ENCODE results near the gene POLR3C.
"Not testable (repeated sequence)": the region's sequence is repeated elsewhere in the genome, so short reads cannot be mapped to it uniquely, and the experiment has no call there.

The POLR3C gene

GRCh38 chr1:145824499-145824842 lies 471 bp downstream of the POLR3C start:
- DNase-seq (ENCODE audit: low spot score) (no peak), ATAC-seq (ENCODE audit: low read depth) (no peak)
- Histone ChIP-seq H3K27ac (ENCODE audit: poor library complexity, severe bottlenecking) (peak overlapping the region; percentile 73), H3K27me3 (ENCODE audit: insufficient read depth, poor library complexity, severe bottlenecking) (no peaks in the 10 kb centered on the region), H3K4me3 (ENCODE audit: severe bottlenecking) (peak overlapping the region; percentile 62), H3K4me1 (ENCODE audit: insufficient read depth, poor library complexity, severe bottlenecking) (peaks cover 8% of the 10 kb centered on the region), H3K9me3 (ENCODE audit: severe bottlenecking) (no peaks in the 10 kb centered on the region), H3K36me3 (ENCODE audit: low read depth) (peaks cover 43% of the 10 kb centered on the region)
- TF ChIP-seq CTCF (IDR thresholded peaks at IDR 0.05; ENCODE audit: poor library complexity, severe bottlenecking), result no peak

- H3K27ac ChIP-seq (ENCODE audit: poor library complexity, severe bottlenecking), result no peak overlapping the region
- peaks cover 56% of the 10 kb centered on the region for H3K36me3 ChIP-seq (ENCODE audit: low read depth)
- H3K4me3 ChIP-seq (ENCODE audit: severe bottlenecking), result no peak overlapping the region
- TF ChIP-seq CTCF (IDR thresholded peaks at IDR 0.05; ENCODE audit: poor library complexity, severe bottlenecking), result peak; percentile 12
- DNase-seq (ENCODE audit: low spot score) (no peak), ATAC-seq (ENCODE audit: low read depth) (no peak)
- H3K9me3 ChIP-seq (ENCODE audit: severe bottlenecking), result no peaks in the 10 kb centered on the region
- H3K4me1 ChIP-seq (ENCODE audit: insufficient read depth, poor library complexity, severe bottlenecking), result peaks cover 8% of the 10 kb centered on the region
- no peaks in the 10 kb centered on the region for H3K27me3 ChIP-seq (ENCODE audit: insufficient read depth, poor library complexity, severe bottlenecking)
These were observed 2.0 kb downstream of the POLR3C start for GRCh38 chr1:145826030-145826429.

- H3K27me3 ChIP-seq (ENCODE audit: insufficient read depth, poor library complexity, severe bottlenecking), result no peaks in the 10 kb centered on the region
- no peaks in the 10 kb centered on the region for H3K9me3 ChIP-seq (ENCODE audit: severe bottlenecking)
- no peak for TF ChIP-seq CTCF (IDR thresholded peaks at IDR 0.05; ENCODE audit: poor library complexity, severe bottlenecking)
- peaks cover 70% of the 10 kb centered on the region for H3K36me3 ChIP-seq (ENCODE audit: low read depth)
- no peak overlapping the region for H3K4me3 ChIP-seq (ENCODE audit: severe bottlenecking)
- no peak overlapping the region for H3K27ac ChIP-seq (ENCODE audit: poor library complexity, severe bottlenecking)
- H3K4me1 ChIP-seq (ENCODE audit: insufficient read depth, poor library complexity, severe bottlenecking), result peaks cover 8% of the 10 kb centered on the region
- DNase-seq (ENCODE audit: low spot score), result no peak
- ATAC-seq (ENCODE audit: low read depth), result no peak
These were observed 4.0 kb downstream of the POLR3C start for GRCh38 chr1:145827966-145828365.

- Histone ChIP-seq H3K4me1 (ENCODE audit: insufficient read depth, poor library complexity, severe bottlenecking) (peaks cover 8% of the 10 kb centered on the region), H3K9me3 (ENCODE audit: severe bottlenecking) (no peaks in the 10 kb centered on the region), H3K36me3 (ENCODE audit: low read depth) (peaks cover 75% of the 10 kb centered on the region), H3K27ac (ENCODE audit: poor library complexity, severe bottlenecking) (no peak overlapping the region), H3K27me3 (ENCODE audit: insufficient read depth, poor library complexity, severe bottlenecking) (no peaks in the 10 kb centered on the region), H3K4me3 (ENCODE audit: severe bottlenecking) (no peak overlapping the region)
- no peak for ATAC-seq (ENCODE audit: low read depth)
- no peak for DNase-seq (ENCODE audit: low spot score)
- TF ChIP-seq CTCF (IDR thresholded peaks at IDR 0.05; ENCODE audit: poor library complexity, severe bottlenecking), result no peak
These were observed 4.5 kb downstream of the POLR3C start for GRCh38 chr1:145828367-145829026.

GRCh38 chr1:145830810-145831209 lies 6.8 kb downstream of the POLR3C start:
- DNase-seq (ENCODE audit: low spot score); H3K4me1 ChIP-seq (ENCODE audit: insufficient read depth, poor library complexity, severe bottlenecking); ATAC-seq (ENCODE audit: low read depth); H3K27me3 ChIP-seq (ENCODE audit: insufficient read depth, poor library complexity, severe bottlenecking); H3K27ac ChIP-seq (ENCODE audit: poor library complexity, severe bottlenecking); H3K9me3 ChIP-seq (ENCODE audit: severe bottlenecking); H3K4me3 ChIP-seq (ENCODE audit: severe bottlenecking): not testable (repeated sequence)
- H3K36me3 ChIP-seq (ENCODE audit: low read depth), result peaks cover 91% of the 10 kb centered on the region
